ENCODE measurements around the gene HOXD11.

The HOXD11 gene

GRCh38 chr2:176074919-176075425, 32.1 kb upstream of the HOXD11 start:
- Histone ChIP-seq H3K36me3 (ENCODE audit: control insufficient read depth, insufficient read depth, low read length) (no peaks in the 10 kb centered on the region), H3K27me3 (ENCODE audit: control insufficient read depth, insufficient read depth, low read length) (peaks cover 87% of the 10 kb centered on the region), H3K4me3 (ENCODE audit: low read length) (no peak overlapping the region), H3K4me1 (ENCODE audit: control insufficient read depth, insufficient read depth, low read length) (no peaks in the 10 kb centered on the region), H3K27ac (ENCODE audit: low read length) (no peak overlapping the region), H3K9me3 (ENCODE audit: control insufficient read depth, insufficient read depth, low read length) (no peaks in the 10 kb centered on the region)
- no peak for DNase-seq (ENCODE audit: low read depth, low spot score)
- no CpG with 5 or more reads among the region's 7 CpGs for WGBS (ENCODE audit: insufficient coverage, insufficient read length)

- Histone ChIP-seq H3K4me3 (ENCODE audit: low read length) (no peak overlapping the region), H3K4me1 (ENCODE audit: control insufficient read depth, insufficient read depth, low read length) (no peaks in the 10 kb centered on the region; the same call in 1 of the 2 replicates), H3K27ac (ENCODE audit: low read length) (no peak overlapping the region), H3K9me3 (ENCODE audit: control insufficient read depth, insufficient read depth, low read length) (no peaks in the 10 kb centered on the region), H3K36me3 (ENCODE audit: control insufficient read depth, insufficient read depth, low read length) (no peaks in the 10 kb centered on the region), H3K27me3 (ENCODE audit: control insufficient read depth, insufficient read depth, low read length) (peaks cover 84% of the 10 kb centered on the region)
- DNase-seq (ENCODE audit: low read depth, low spot score): no peak
- WGBS (ENCODE audit: insufficient coverage, insufficient read length): no CpG with 5 or more reads among the region's 15 CpGs
Observed at GRCh38 chr2:176075481-176075880, 31.6 kb upstream of the HOXD11 start.

- no CpG with 5 or more reads among the region's 7 CpGs for WGBS (ENCODE audit: insufficient coverage, insufficient read length)
- no peaks in the 10 kb centered on the region; the same call in 1 of the 2 replicates for H3K4me1 ChIP-seq (ENCODE audit: control insufficient read depth, insufficient read depth, low read length)
- H3K9me3 ChIP-seq (ENCODE audit: control insufficient read depth, insufficient read depth, low read length): no peaks in the 10 kb centered on the region
- H3K27me3 ChIP-seq (ENCODE audit: control insufficient read depth, insufficient read depth, low read length): peaks cover 84% of the 10 kb centered on the region
- H3K27ac ChIP-seq (ENCODE audit: low read length): no peak overlapping the region
- DNase-seq (ENCODE audit: low read depth, low spot score): no peak
- H3K4me3 ChIP-seq (ENCODE audit: low read length): no peak overlapping the region
- H3K36me3 ChIP-seq (ENCODE audit: control insufficient read depth, insufficient read depth, low read length): no peaks in the 10 kb centered on the region
Observed at GRCh38 chr2:176076063-176076462, 31.0 kb upstream of the HOXD11 start.

GRCh38 chr2:176076796-176077195, 30.3 kb upstream of the HOXD11 start:
- Histone ChIP-seq H3K27me3 (ENCODE audit: control insufficient read depth, insufficient read depth, low read length) (peaks cover 84% of the 10 kb centered on the region), H3K36me3 (ENCODE audit: control insufficient read depth, insufficient read depth, low read length) (no peaks in the 10 kb centered on the region), H3K4me1 (ENCODE audit: control insufficient read depth, insufficient read depth, low read length) (no peaks in the 10 kb centered on the region; the same call in 1 of the 2 replicates), H3K4me3 (ENCODE audit: low read length) (no peak overlapping the region), H3K9me3 (ENCODE audit: control insufficient read depth, insufficient read depth, low read length) (no peaks in the 10 kb centered on the region), H3K27ac (ENCODE audit: low read length) (no peak overlapping the region)
- no peak for DNase-seq (ENCODE audit: low read depth, low spot score)
- no CpG with 5 or more reads among the region's 2 CpGs for WGBS (ENCODE audit: insufficient coverage, insufficient read length)

- no CpG with 5 or more reads among the region's 25 CpGs for WGBS (ENCODE audit: insufficient coverage, insufficient read length)
Observed at GRCh38 chr2:176078541-176079284, 28.4 kb upstream of the HOXD11 start.

GRCh38 chr2:176079285-176079830, 27.7 kb upstream of the HOXD11 start:
- Histone ChIP-seq H3K36me3 (ENCODE audit: control insufficient read depth, insufficient read depth, low read length) (no peaks in the 10 kb centered on the region), H3K4me1 (ENCODE audit: control insufficient read depth, insufficient read depth, low read length) (peaks cover 4% of the 10 kb centered on the region; the same call in 1 of the 2 replicates), H3K4me3 (ENCODE audit: low read length) (peak overlapping the region; percentile 14; the same call in 1 of the 2 replicates), H3K9me3 (ENCODE audit: control insufficient read depth, insufficient read depth, low read length) (no peaks in the 10 kb centered on the region), H3K27me3 (ENCODE audit: control insufficient read depth, insufficient read depth, low read length) (peaks cover 84% of the 10 kb centered on the region), H3K27ac (ENCODE audit: low read length) (no peak overlapping the region)
- WGBS (ENCODE audit: insufficient coverage, insufficient read length): no CpG with 5 or more reads among the region's 30 CpGs
- no peak for DNase-seq (ENCODE audit: low read depth, low spot score)

More at GRCh38 chr2:176078541-176079284, 28.4 kb upstream of the HOXD11 start:
- Histone ChIP-seq H3K27ac (ENCODE audit: low read length) (no peak overlapping the region), H3K4me3 (ENCODE audit: low read length) (no peak overlapping the region), H3K9me3 (ENCODE audit: control insufficient read depth, insufficient read depth, low read length) (no peaks in the 10 kb centered on the region), H3K36me3 (ENCODE audit: control insufficient read depth, insufficient read depth, low read length) (no peaks in the 10 kb centered on the region), H3K4me1 (ENCODE audit: control insufficient read depth, insufficient read depth, low read length) (peaks cover 4% of the 10 kb centered on the region; the same call in 1 of the 2 replicates), H3K27me3 (ENCODE audit: control insufficient read depth, insufficient read depth, low read length) (peaks cover 84% of the 10 kb centered on the region)
- DNase-seq (ENCODE audit: low read depth, low spot score): no peak

GRCh38 chr2:176079831-176080539, 27.1 kb upstream of the HOXD11 start:
- Histone ChIP-seq H3K4me3 (ENCODE audit: low read length) (peak overlapping the region; percentile 2; the same call in 1 of the 2 replicates), H3K9me3 (ENCODE audit: control insufficient read depth, insufficient read depth, low read length) (no peaks in the 10 kb centered on the region), H3K27me3 (ENCODE audit: control insufficient read depth, insufficient read depth, low read length) (peaks cover 84% of the 10 kb centered on the region), H3K36me3 (ENCODE audit: control insufficient read depth, insufficient read depth, low read length) (no peaks in the 10 kb centered on the region), H3K4me1 (ENCODE audit: control insufficient read depth, insufficient read depth, low read length) (peaks cover 4% of the 10 kb centered on the region; the same call in 1 of the 2 replicates), H3K27ac (ENCODE audit: low read length) (no peak overlapping the region)
- DNase-seq (ENCODE audit: low read depth, low spot score): no peak
- WGBS (ENCODE audit: insufficient coverage, insufficient read length): no CpG with 5 or more reads among the region's 86 CpGs

GRCh38 chr2:176080540-176081375, 26.3 kb upstream of the HOXD11 start:
- H3K27me3 ChIP-seq (ENCODE audit: control insufficient read depth, insufficient read depth, low read length): peaks cover 84% of the 10 kb centered on the region
- DNase-seq (ENCODE audit: low read depth, low spot score): no peak
- H3K4me1 ChIP-seq (ENCODE audit: control insufficient read depth, insufficient read depth, low read length): peaks cover 6% of the 10 kb centered on the region; the same call in 1 of the 2 replicates
- WGBS (ENCODE audit: insufficient coverage, insufficient read length): no CpG with 5 or more reads among the region's 68 CpGs
- no peak overlapping the region for H3K27ac ChIP-seq (ENCODE audit: low read length)
- H3K4me3 ChIP-seq (ENCODE audit: low read length): peak overlapping the region; percentile 2; the same call in 1 of the 2 replicates
- H3K9me3 ChIP-seq (ENCODE audit: control insufficient read depth, insufficient read depth, low read length): no peaks in the 10 kb centered on the region
- H3K36me3 ChIP-seq (ENCODE audit: control insufficient read depth, insufficient read depth, low read length): no peaks in the 10 kb centered on the region

GRCh38 chr2:176081376-176081836, 25.7 kb upstream of the HOXD11 start:
- DNase-seq (ENCODE audit: low read depth, low spot score): no peak
- no peak overlapping the region for H3K4me3 ChIP-seq (ENCODE audit: low read length)
- H3K27ac ChIP-seq (ENCODE audit: low read length): no peak overlapping the region
- WGBS (ENCODE audit: insufficient coverage, insufficient read length): no CpG with 5 or more reads among the region's 17 CpGs
- H3K36me3 ChIP-seq (ENCODE audit: control insufficient read depth, insufficient read depth, low read length): no peaks in the 10 kb centered on the region
- peaks cover 85% of the 10 kb centered on the region for H3K27me3 ChIP-seq (ENCODE audit: control insufficient read depth, insufficient read depth, low read length)
- H3K4me1 ChIP-seq (ENCODE audit: control insufficient read depth, insufficient read depth, low read length): peaks cover 6% of the 10 kb centered on the region; the same call in 1 of the 2 replicates
- no peaks in the 10 kb centered on the region for H3K9me3 ChIP-seq (ENCODE audit: control insufficient read depth, insufficient read depth, low read length)

All from iPS DF 6.9 (cell line).